GM23248 (cell line): ENCODE measurements around the gene TNFRSF21.

Experiments used
- EZH2 ChIP-seq: fragments of 200-600 bp; sonication (generic); IDR thresholded peaks from 2 replicates; pipeline ENCODE4 v1.6.1; 2018; ENCODE audit warnings: antibody characterized with exemption, mild to moderate bottlenecking; ENCODE audit not compliant: insufficient read depth, poor library complexity, severe bottlenecking
- EZH2phosphoT487 ChIP-seq: fragments of 200-600 bp; sonication (generic); IDR thresholded peaks from 2 replicates; pipeline ENCODE4 v1.6.1; 2018; ENCODE audit warnings: antibody characterized with exemption, moderate library complexity, mild to moderate bottlenecking, low read depth; ENCODE audit not compliant: insufficient read depth

DNA sequence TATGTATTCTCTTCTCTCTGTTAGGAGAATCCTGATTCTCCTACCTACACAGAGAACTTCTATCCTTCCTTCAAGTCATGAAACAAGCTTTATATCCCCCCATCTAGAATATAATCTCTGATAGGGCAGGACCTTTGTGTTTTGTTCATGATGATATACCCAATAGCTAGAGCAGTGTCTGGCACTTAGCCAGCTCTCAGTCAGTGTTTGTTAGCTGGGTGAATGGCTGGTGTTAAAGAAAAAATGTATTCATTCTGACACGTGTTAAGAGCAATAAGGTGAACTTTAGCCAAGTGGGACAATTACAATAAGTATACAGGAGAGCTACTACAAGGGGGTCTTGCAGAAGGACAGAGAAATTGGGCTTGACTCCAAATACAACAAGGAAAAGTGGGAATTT, 34.3 kb upstream of the TNFRSF21 start:
- TF ChIP-seq EZH2: no peak
- TF ChIP-seq EZH2phosphoT487: no peak
